ENCODE results near the gene SLC6A18. TPM values are rescaled to one million over a fixed set of nuclear protein-coding genes. Genes with fewer than 3 reads are reported as not detected.

SLC6A18 gene
- total and polyA plus RNA-seq, 8 donors, result 0.14 TPM; not detected in 7

DNA sequence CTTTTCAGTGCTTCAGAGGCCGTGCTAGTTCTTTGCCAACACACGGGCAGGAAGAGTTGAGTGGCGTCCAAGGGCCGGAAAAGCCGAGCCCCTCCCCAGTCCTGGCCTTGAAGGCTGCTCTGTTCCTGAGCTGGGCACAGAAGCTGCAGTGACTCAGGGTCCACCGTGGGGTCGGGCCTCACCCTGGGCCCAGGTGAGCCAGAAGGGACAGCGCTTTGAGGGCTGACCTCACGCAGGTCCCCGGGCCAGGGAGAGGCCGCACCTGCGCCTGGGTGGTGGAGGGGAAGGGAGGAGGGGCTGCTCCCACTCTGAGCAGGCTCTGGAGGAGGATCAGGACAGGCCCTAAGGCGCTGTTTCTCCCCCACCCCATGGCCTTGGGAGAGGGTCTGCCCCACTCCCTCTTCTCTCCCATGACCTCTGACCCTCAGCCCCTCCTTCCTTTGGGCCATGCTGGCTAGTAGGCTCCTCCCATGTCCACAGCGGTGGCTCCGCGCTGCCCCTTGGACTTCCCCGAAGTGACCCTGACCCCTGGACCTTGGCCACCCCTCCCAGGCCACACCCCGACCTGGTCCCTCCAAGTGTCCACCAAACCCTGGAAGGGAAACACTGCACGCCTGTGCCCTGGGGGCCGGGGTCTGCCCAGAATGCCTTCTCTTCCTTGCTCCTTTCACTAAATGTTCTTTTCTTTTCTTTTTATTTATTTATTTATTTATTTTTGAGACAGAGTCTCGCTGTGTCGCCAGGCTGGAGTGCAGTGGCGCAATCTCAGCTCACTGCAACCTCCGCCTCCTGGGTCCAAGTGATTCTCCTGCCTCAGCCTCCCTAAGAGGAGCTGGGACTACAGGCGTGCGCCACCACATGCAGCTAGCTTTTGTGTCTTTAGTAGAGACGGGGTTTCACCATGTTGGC lies 43.5 kb upstream of the SLC6A18 start:
- intact Hi-C loops (cut with DNase I), result no loop called here
- Histone ChIP-seq H3K27me3 (no peaks in the 10 kb centered on the region), H3K27ac (peak overlapping the region; percentile 82 to 87 (median 84)), H3K4me1 (peaks cover 49 to 59% (median 56%) of the 10 kb centered on the region in 3 donors), H3K4me3 (no peak overlapping the region), H3K36me3 (no peaks in the 10 kb centered on the region), H3K9me3 (no peaks in the 10 kb centered on the region)
- no peak for FAIRE-seq
- 33% methylated on average over 26 to 27 of the region's 27 CpGs for WGBS, 2 donors
- TF ChIP-seq, protein P1, sequence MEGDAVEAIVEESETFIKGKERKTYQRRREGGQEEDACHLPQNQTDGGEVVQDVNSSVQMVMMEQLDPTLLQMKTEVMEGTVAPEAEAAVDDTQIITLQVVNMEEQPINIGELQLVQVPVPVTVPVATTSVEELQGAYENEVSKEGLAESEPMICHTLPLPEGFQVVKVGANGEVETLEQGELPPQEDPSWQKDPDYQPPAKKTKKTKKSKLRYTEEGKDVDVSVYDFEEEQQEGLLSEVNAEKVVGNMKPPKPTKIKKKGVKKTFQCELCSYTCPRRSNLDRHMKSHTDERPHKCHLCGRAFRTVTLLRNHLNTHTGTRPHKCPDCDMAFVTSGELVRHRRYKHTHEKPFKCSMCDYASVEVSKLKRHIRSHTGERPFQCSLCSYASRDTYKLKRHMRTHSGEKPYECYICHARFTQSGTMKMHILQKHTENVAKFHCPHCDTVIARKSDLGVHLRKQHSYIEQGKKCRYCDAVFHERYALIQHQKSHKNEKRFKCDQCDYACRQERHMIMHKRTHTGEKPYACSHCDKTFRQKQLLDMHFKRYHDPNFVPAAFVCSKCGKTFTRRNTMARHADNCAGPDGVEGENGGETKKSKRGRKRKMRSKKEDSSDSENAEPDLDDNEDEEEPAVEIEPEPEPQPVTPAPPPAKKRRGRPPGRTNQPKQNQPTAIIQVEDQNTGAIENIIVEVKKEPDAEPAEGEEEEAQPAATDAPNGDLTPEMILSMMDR (IDR thresholded peaks at IDR 0.05), result no peak
- peak; percentile 75 to 89 (median 85) for DNase-seq
- peak; percentile 64 to 73 (median 68) for ATAC-seq

DNA sequence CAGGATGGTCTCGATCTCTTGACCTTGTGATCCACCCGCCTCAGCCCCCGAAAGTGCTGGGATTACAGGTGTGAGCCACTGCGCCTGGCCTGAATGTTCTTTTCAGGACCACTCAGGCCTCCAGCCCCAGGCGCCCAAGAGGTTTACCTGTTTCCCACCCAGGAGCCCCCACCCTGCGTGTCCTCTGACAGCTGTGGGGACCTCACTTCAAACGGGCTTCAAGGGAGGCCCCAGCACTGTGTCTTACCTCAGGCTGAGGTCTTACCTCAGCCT lies 42.9 kb upstream of the SLC6A18 start:
- Histone ChIP-seq H3K9me3 (no peaks in the 10 kb centered on the region), H3K27ac (peak overlapping the region; percentile 82 to 87 (median 84)), H3K27me3 (no peaks in the 10 kb centered on the region), H3K4me3 (peak overlapping the region in 1 of 4 donors; percentile 17), H3K4me1 (peaks cover 53 to 62% (median 60%) of the 10 kb centered on the region in 3 donors), H3K36me3 (no peaks in the 10 kb centered on the region)
- ATAC-seq, result peak in 1 of 4 donors; percentile 0
- 63 to 69% methylated on average over 7 of the region's 7 CpGs for WGBS, 2 donors
- intact Hi-C loops (cut with DNase I), result no loop called here
- DNase-seq, result no peak
- FAIRE-seq, result no peak
- TF ChIP-seq, protein P1 (IDR thresholded peaks at IDR 0.05), result no peak

DNA sequence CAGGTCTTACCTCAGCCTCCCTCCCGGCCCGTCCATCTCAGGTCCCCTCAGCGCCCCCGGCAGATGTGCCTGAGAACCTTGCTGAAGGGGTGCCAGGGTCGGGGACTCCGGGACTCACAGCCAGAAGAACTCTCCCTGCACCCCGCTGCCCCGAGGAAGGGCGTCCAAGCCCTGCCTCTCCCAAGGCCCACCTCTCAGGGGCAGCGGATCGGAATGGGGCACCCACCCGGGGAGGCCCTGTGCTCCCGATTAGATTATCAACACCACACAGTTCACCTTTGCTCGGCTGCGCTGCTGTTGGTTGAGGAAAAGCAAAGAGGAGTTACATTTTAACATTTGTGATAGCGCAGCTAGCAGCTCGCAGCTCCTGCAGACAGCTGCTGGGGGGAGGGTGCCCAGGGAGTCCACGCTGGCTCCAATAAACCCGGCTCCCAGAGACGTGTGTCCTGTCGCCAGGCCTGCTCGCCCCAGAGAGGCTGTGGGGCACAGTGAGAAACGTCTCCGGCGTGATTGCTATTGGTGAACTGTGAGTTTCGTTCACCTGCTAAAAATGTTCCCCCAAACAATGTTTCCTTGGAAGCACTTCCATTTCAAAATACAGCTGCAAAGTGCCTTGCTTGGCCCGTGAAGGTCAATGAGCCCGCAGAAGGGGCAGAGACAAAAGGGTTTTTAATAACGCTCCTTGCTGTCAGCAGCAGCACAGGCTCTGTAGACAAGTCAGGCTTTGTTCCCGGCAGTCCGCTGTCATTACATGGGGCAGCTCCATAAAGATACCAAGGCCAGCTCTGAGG lies 42.4 kb upstream of the SLC6A18 start:
- Histone ChIP-seq H3K36me3 (no peaks in the 10 kb centered on the region), H3K27me3 (no peaks in the 10 kb centered on the region), H3K27ac (peak overlapping the region; percentile 82 to 87 (median 84)), H3K4me3 (peak overlapping the region in 1 of 4 donors; percentile 17), H3K4me1 (peaks cover 58 to 64% (median 63%) of the 10 kb centered on the region in 3 donors), H3K9me3 (no peaks in the 10 kb centered on the region)
- FAIRE-seq (no peak), DNase-seq (peak; percentile 65 to 83 (median 74)), ATAC-seq (peak; percentile 33 to 63 (median 56))
- TF ChIP-seq, protein P1 (IDR thresholded peaks at IDR 0.05), result no peak
- WGBS, 2 donors, result 11 to 15% methylated on average over 29 to 31 of the region's 31 CpGs
- intact Hi-C loops (cut with DNase I), result no loop called here

- intact Hi-C loops (cut with DNase I), result no loop called here
- Histone ChIP-seq H3K27ac (peak overlapping the region; percentile 82 to 87 (median 84)), H3K4me3 (no peak overlapping the region), H3K9me3 (no peaks in the 10 kb centered on the region), H3K27me3 (no peaks in the 10 kb centered on the region), H3K4me1 (peaks cover 63 to 68% (median 66%) of the 10 kb centered on the region in 3 donors), H3K36me3 (no peaks in the 10 kb centered on the region)
- TF ChIP-seq, protein P1 (IDR thresholded peaks at IDR 0.05), result no peak
- FAIRE-seq, result no peak
- 55 to 60% methylated on average over 17 to 18 of the region's 18 CpGs for WGBS, 2 donors
- DNase-seq, result peak in 4 of 6 donors; percentile 34 to 82 (median 50)
- peak in 3 of 4 donors; percentile 1 to 5 (median 3) for ATAC-seq
These were observed 41.6 kb upstream of the SLC6A18 start for GRCh38 chr5:1183424-1184162.

Data from pancreas (tissue), 10 donors.